Panc1 (cell line): ENCODE measurements around the gene LCE2A. TPM values are rescaled to one million over a fixed set of nuclear protein-coding genes. Genes with fewer than 3 reads are reported as not detected.
A peak's percentile ranks its signal among the peaks of the same experiment; 100 is the strongest.

ENCODE experiments used
- ATAC-seq: fragments of 200-7000 bp; cut with Tn5 transposase; 2 replicates; pipeline ENCODE4 v1.9.1; 2020; ENCODE audit warnings: mild to moderate bottlenecking, moderate library complexity
- BruUV-seq: library from RNA; stranded (reverse); fragments of 400-500 nt; replicated peaks from 2 replicates; lab custom pipeline; 2021; lab: Mats Ljungman, UMichigan
- CTCF ChIA-PET: fragments of 300-600 bp; sonication (Branson Sonifier 250); formaldehyde crosslinking; loops from one replicate; lab custom pipeline; 2022; ENCODE audit warnings: antibody characterized with exemption; lab: Charles Lee
- POLR2A ChIA-PET: fragments of 300-600 bp; sonication (Branson Sonifier 250); formaldehyde crosslinking; loops from one replicate; lab custom pipeline; 2022; ENCODE audit warnings: antibody characterized with exemption; lab: Charles Lee
- DNase-seq: peaks from one replicate; pipeline ENCODE4 v3.0.0-alpha.2; 2010; ENCODE audit warnings: low read depth, low spot score
- H3K27ac ChIP-seq: 2 replicates; pipeline ENCODE4 v1.5.1; 2011; ENCODE audit warnings: mild to moderate bottlenecking, low read length, inconsistent platforms
- H3K27me3 ChIP-seq: fragments of 200-500 bp; sonication (Bioruptor generic); 2 replicates; pipeline ENCODE4 v1.6.0; 2014; ENCODE audit warnings: low read length, inconsistent platforms; ENCODE audit not compliant: control insufficient read depth, insufficient read depth
- H3K36me3 ChIP-seq: fragments of 200-500 bp; sonication (Bioruptor generic); 2 replicates; pipeline ENCODE4 v1.5.1; 2014; ENCODE audit warnings: inconsistent platforms, mild to moderate bottlenecking, low read length, moderate library complexity; ENCODE audit not compliant: control insufficient read depth, insufficient read depth
- H3K4me1 ChIP-seq: 2 replicates; pipeline ENCODE4 v1.5.1; 2011; ENCODE audit warnings: inconsistent platforms, mild to moderate bottlenecking, low read length, moderate library complexity; ENCODE audit not compliant: control insufficient read depth, insufficient read depth
- H3K4me3 ChIP-seq, 2 experiments: 2 replicates each; pipeline ENCODE4 v1.5.1; 2011 to 2012; ENCODE audit warnings: low read depth in 2 of 2, low read length in 2 of 2, mild to moderate bottlenecking in 2 of 2, inconsistent platforms in 1 of 2, moderate library complexity in 1 of 2
- H3K9me3 ChIP-seq: fragments of 200-500 bp; sonication (Bioruptor generic); 2 replicates; pipeline ENCODE4 v1.5.1; 2014; ENCODE audit warnings: low read depth, mild to moderate bottlenecking, inconsistent platforms, low read length, moderate library complexity; ENCODE audit not compliant: control insufficient read depth, insufficient read depth
- CTCF ChIP-seq: fragments of 450-650 bp; IDR thresholded peaks from 2 replicates; pipeline ENCODE4 v1.5.1; 2017; ENCODE audit warnings: mild to moderate bottlenecking
- POLR2AphosphoS5 ChIP-seq: IDR thresholded peaks from 2 replicates; pipeline ENCODE4 v1.6.1; 2012; ENCODE audit warnings: mild to moderate bottlenecking, low read depth, low read length, moderate library complexity
- REST ChIP-seq, 2 experiments: IDR thresholded peaks; 2 replicates each; pipeline ENCODE4 v1.6.1; 2011 to 2012; ENCODE audit warnings: low read depth in 2 of 2, control low read depth in 1 of 2, low read length in 1 of 2, mild to moderate bottlenecking in 1 of 2, moderate library complexity in 1 of 2; ENCODE audit not compliant: insufficient read depth in 1 of 2
- SIN3A ChIP-seq: IDR thresholded peaks from 2 replicates; pipeline ENCODE4 v1.6.1; 2012; ENCODE audit warnings: low read depth, mild to moderate bottlenecking, low read length, moderate library complexity, borderline replicate concordance; ENCODE audit not compliant: insufficient read depth
- TCF7L2 ChIP-seq: IDR thresholded peaks from 2 replicates; pipeline ENCODE4 v1.6.1; 2011; ENCODE audit warnings: mild to moderate bottlenecking, low read depth, low read length, inconsistent platforms
- in situ Hi-C: cut with HindIII; loops from 2 replicates; pipeline ENCODE4 v1.10.0; 2016; ENCODE audit warnings: low sequenced_read_pairs, low pct_unique_long_range_greater_than_20kb
- intact Hi-C: fragments of 100-400 bp; cut with micrococcal nuclease; formaldehyde crosslinking; loops from one replicate; pipeline ENCODE4 v1.10.0; 2022; ENCODE audit not compliant: unreplicated experiment
- total RNA-seq: library from RNA; stranded (reverse); gene quantifications from one replicate; pipeline ENCODE4 v1.2.1, GENCODE V29; 2021; ENCODE audit not compliant: unreplicated experiment

LCE2A gene
- total RNA-seq, 1 experiment from 2014 or later, result not detected

- Histone ChIP-seq H3K4me3 (no peak overlapping the region), H3K9me3 (no peaks in the 10 kb centered on the region), H3K36me3 (no peaks in the 10 kb centered on the region), H3K27me3 (no peaks in the 10 kb centered on the region; the same call in 1 of the 2 replicates), H3K27ac (no peak overlapping the region), H3K4me1 (no peaks in the 10 kb centered on the region)
- no peak for DNase-seq
- no peak for ATAC-seq
- ChIA-PET POLR2A (interaction anchor here (0.6 kb wide), 1 partner anchor 86 kb away, joined by 3 read pairs; no protein-coding TSS in a partner anchor), CTCF (no interaction called here)
- intact Hi-C loops, result no loop called here
- no TSS peak for BruUV-seq
- TF ChIP-seq CTCF (peak; percentile 55), POLR2AphosphoS5 (no peak), REST (IDR thresholded peaks at IDR 0.05; ENCODE audit: insufficient read depth in 1 of 2, low read depth in 2 of 2, low read length in 1 of 2) (no peak), TCF7L2 (no peak)
- in situ Hi-C loops, result no loop called here
Observed at GRCh38 chr1:152735648-152736047, 37.5 kb downstream of the LCE2A start.

GRCh38 chr1:152737997-152738396 lies 39.9 kb downstream of the LCE2A start:
- in situ Hi-C loops (no loop called here), intact Hi-C loops (no loop called here)
- H3K4me1 ChIP-seq, result no peaks in the 10 kb centered on the region
- no peaks in the 10 kb centered on the region for H3K9me3 ChIP-seq
- DNase-seq (no peak), ATAC-seq (no peak)
- no peaks in the 10 kb centered on the region; the same call in 1 of the 2 replicates for H3K27me3 ChIP-seq
- POLR2A ChIA-PET, result no interaction called here
- no peak overlapping the region for H3K27ac ChIP-seq
- H3K36me3 ChIP-seq, result no peaks in the 10 kb centered on the region
- TF ChIP-seq REST (IDR thresholded peaks at IDR 0.05; ENCODE audit: insufficient read depth in 1 of 2, low read depth in 2 of 2, low read length in 1 of 2), result no peak
- TF ChIP-seq TCF7L2, result no peak
- no peak for TF ChIP-seq POLR2AphosphoS5
- no peak for TF ChIP-seq SIN3A
- TF ChIP-seq CTCF, result no peak
- CTCF ChIA-PET, result no interaction called here
- no peak overlapping the region for H3K4me3 ChIP-seq
- no TSS peak for BruUV-seq
